HG03342 (cell line): Measurements from ENCODE around the gene CAMK1D.
"Not testable (repeated sequence)": the region's sequence is repeated elsewhere in the genome, so short reads cannot be mapped to it uniquely, and the experiment has no call there.

ENCODE experiments used
- ATAC-seq: cut with Tn5 transposase; IDR thresholded peaks from one replicate; pipeline ENCODE4 v1.9.1; 2021; ENCODE audit warnings: mild to moderate bottlenecking, moderate library complexity; ENCODE audit not compliant: unreplicated experiment

Gene CAMK1D

DNA sequence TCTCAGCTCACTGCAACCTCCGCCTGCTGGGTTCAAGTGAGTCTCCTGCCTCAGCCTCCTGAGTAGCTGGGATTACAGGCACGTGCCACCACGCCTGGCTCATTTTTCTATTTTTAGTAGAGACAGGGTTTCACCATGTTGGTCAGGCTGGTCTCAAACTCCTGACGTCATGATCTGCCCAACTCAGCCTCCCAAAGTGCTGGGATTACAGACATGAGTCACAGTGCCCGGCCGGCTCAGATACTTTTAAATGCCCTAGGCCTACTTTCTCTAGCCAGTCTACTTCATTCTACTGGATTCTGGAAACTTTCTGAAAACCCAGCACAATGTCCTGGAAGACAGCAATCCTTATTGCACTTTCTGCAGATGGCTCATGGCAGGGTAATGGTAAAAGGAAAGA lies 516.2 kb downstream of the CAMK1D start:
- ATAC-seq = not testable (repeated sequence)

GRCh38 chr10:12868229-12868628 lies 518.9 kb downstream of the CAMK1D start:
- no peak for ATAC-seq

DNA sequence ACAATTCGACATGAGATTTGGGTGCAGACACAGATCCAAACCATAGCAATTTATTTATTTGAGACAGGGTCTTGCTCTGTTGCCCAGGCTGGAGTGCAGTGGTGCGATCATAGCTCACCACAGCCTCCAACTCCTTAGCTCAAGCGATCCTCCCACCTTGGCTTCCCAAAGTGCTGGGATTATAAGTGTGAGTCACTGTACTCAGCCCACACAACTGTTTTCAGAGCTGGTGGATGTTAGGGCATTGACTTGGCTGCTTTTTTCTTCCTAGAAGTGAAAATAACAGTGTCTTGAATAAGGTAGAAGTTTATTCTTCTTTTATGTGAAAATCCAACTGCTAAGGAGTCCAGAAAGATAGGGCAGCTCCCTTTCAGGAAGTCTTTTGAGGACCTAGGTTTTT lies 520.1 kb downstream of the CAMK1D start:
- no peak for ATAC-seq

- no peak for ATAC-seq
Measured at GRCh38 chr10:12872577-12872976, 523.2 kb downstream of the CAMK1D start.

DNA sequence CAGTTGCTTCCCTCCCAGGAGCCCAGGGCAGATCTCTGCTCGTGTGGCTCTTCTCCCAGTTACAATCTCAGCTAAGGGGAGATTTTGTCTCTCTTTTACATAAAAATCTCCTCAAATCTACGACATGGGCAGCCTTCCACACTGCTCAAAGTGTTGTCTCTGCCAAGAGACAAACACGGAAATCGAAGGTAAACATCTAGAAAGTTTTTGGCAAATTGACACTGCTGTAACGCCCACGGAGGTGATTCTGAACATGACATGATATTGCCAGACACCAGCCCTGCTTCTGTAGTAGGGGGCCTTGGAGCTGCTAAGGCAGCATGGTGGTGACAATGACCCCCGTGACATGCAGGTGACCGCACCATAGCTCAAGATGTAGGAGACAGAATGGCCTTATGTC lies 523.8 kb downstream of the CAMK1D start:
- ATAC-seq = no peak

GRCh38 chr10:12874501-12874900 lies 525.2 kb downstream of the CAMK1D start:
- no peak for ATAC-seq

- ATAC-seq = no peak
Measured at GRCh38 chr10:12875100-12875499, 525.8 kb downstream of the CAMK1D start.

- no peak for ATAC-seq
Measured at GRCh38 chr10:12876266-12876665, 526.9 kb downstream of the CAMK1D start.

GRCh38 chr10:12877150-12877549 lies 527.8 kb downstream of the CAMK1D start:
- ATAC-seq = no peak

- no peak for ATAC-seq
Measured at GRCh38 chr10:12880423-12880822, 531.1 kb downstream of the CAMK1D start.

DNA sequence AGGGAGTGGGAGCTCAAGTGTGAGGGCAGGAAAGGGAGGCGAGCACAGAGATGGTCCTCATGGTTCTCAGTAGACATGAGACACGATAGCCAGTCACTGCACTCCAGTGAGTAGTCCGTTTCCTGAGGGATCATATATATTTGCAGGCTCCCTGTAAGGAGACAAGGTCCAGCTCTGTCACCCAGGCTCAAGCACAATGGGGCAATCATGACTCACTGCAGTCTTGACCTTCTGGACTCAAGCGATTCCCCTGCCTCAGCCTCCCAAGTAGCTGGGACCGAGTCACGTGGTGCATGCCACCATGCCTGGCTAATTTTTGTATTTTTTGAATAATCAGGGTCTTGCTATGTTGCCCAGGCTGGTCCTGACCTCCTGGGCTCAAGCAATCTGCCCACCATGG lies 535.5 kb downstream of the CAMK1D start:
- ATAC-seq = no peak
